NT2/D1 (cell line): ENCODE data around the gene CLCN6.
A peak's percentile ranks its signal among the peaks of the same experiment; 100 is the strongest.

Source experiments
- DNase-seq: peaks from one replicate; pipeline ENCODE4 v3.0.0-alpha.2; 2011; ENCODE audit warnings: low read depth, low spot score
- H3K27me3 ChIP-seq: 2 replicates; pipeline ENCODE4 v1.6.0; 2011; ENCODE audit warnings: mild to moderate bottlenecking; ENCODE audit not compliant: insufficient read length, insufficient read depth
- H3K36me3 ChIP-seq: 2 replicates; pipeline ENCODE4 v1.6.1; 2011; ENCODE audit warnings: mild to moderate bottlenecking, low read length, mixed read lengths; ENCODE audit not compliant: insufficient read depth, insufficient read length
- H3K4me1 ChIP-seq: 2 replicates; pipeline ENCODE4 v1.5.1; 2011; ENCODE audit not compliant: insufficient read depth, insufficient read length
- H3K4me3 ChIP-seq: 2 replicates; pipeline ENCODE4 v1.5.1; 2011; ENCODE audit warnings: low read depth; ENCODE audit not compliant: insufficient read length
- H3K9ac ChIP-seq: 2 replicates; pipeline ENCODE4 v1.6.0; 2011; ENCODE audit warnings: low read depth; ENCODE audit not compliant: insufficient read length
- H3K9me3 ChIP-seq: 2 replicates; pipeline ENCODE4 v1.5.1; 2011; ENCODE audit warnings: mild to moderate bottlenecking, low read length; ENCODE audit not compliant: insufficient read depth
- SUZ12 ChIP-seq: IDR thresholded peaks from 2 replicates; pipeline ENCODE4 v1.6.1; 2011; ENCODE audit not compliant: insufficient read length, insufficient read depth; ENCODE audit errors: extremely low read depth
- YY1 ChIP-seq: IDR thresholded peaks from 2 replicates; pipeline ENCODE4 v1.6.1; 2011; ENCODE audit not compliant: insufficient read length, insufficient read depth
- ZNF274 ChIP-seq: IDR thresholded peaks from 2 replicates; pipeline ENCODE4 v1.6.1; 2011; ENCODE audit warnings: mild to moderate bottlenecking, low read depth, low read length

Gene CLCN6

DNA sequence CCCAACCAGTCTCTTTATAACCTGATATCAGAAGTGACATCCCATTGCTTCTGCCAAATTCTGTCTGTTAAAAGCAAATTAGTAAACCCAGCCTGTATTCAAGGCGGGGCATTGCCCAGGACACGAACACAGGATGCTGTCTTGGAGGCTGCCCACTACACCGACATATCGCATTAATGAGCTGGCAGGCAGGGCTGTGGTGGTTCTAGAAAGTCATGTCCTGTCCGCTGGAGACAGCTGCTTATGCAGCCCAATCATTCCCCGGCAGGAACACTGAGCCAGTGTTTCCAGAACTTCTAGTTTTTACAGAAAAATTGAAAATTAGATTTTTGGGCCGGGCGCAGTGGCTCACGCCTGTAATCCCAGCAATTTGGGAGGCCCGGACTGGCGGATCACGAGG, 24.7 kb upstream of the CLCN6 start:
- TF ChIP-seq SUZ12 (no peak), YY1 (no peak), ZNF274 (no peak)
- Histone ChIP-seq H3K27me3 (no peaks in the 10 kb centered on the region), H3K4me1 (peaks cover 10% of the 10 kb centered on the region), H3K9ac (no peak overlapping the region), H3K4me3 (no peak overlapping the region), H3K36me3 (no peaks in the 10 kb centered on the region), H3K9me3 (no peaks in the 10 kb centered on the region)
- no peak for DNase-seq

DNA sequence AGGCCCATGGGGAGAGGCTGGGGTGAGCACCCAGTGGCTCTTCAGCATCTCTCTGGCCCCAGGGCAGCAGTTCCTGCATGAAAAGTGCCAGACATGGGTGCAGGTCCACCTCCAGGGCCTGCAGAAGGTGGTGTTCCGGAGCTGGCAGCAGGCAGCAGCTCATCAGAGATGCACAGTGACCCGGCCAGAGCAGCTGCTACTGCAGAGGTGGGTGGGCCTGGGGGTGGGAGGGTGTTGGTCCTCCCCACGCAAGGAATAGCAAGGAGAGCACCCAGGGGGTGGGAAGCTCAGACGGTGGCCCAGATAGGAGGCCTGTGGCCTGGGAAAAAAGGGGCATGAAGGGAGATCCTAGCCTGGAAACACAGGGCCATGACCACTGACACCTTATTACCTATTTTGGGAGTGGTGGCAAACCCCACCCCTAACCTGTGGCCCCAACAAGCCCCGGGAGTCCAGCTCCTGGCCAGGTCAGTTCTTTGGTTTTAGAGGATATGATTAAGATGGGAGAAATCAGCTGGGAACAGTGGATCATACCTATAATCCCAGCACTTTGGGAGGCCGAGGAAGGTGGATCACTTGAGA, 23.8 kb upstream of the CLCN6 start:
- Histone ChIP-seq H3K27me3 (no peaks in the 10 kb centered on the region), H3K36me3 (no peaks in the 10 kb centered on the region), H3K9me3 (no peaks in the 10 kb centered on the region), H3K4me1 (peaks cover 10% of the 10 kb centered on the region), H3K9ac (no peak overlapping the region), H3K4me3 (no peak overlapping the region)
- TF ChIP-seq YY1, result no peak
- TF ChIP-seq ZNF274, result no peak
- no peak for TF ChIP-seq SUZ12
- DNase-seq, result no peak

DNA sequence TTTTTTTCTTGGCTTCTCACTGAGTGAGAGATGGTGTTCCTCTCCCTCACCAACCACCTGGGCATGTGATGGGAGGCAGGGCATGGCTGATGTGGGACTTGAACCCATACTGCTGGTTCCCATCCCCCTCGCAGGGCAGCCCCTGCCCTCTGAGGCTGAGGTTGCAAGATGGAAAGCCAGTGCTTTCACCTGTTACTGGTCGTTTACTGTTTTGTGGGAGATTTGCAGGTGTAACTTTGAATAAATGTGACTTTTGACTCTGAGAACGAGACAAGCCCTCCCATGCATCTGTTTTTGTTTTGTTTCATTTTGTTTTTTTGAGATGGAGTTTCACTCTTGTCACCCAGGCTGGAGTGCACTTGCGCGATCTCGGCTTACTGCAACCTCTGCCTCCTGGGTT, 22.4 kb upstream of the CLCN6 start:
- Histone ChIP-seq H3K4me3 (no peak overlapping the region), H3K27me3 (no peaks in the 10 kb centered on the region), H3K4me1 (peaks cover 17% of the 10 kb centered on the region), H3K9me3 (no peaks in the 10 kb centered on the region), H3K9ac (no peak overlapping the region), H3K36me3 (no peaks in the 10 kb centered on the region)
- DNase-seq, result no peak
- TF ChIP-seq SUZ12 (no peak), YY1 (no peak), ZNF274 (no peak)

DNA sequence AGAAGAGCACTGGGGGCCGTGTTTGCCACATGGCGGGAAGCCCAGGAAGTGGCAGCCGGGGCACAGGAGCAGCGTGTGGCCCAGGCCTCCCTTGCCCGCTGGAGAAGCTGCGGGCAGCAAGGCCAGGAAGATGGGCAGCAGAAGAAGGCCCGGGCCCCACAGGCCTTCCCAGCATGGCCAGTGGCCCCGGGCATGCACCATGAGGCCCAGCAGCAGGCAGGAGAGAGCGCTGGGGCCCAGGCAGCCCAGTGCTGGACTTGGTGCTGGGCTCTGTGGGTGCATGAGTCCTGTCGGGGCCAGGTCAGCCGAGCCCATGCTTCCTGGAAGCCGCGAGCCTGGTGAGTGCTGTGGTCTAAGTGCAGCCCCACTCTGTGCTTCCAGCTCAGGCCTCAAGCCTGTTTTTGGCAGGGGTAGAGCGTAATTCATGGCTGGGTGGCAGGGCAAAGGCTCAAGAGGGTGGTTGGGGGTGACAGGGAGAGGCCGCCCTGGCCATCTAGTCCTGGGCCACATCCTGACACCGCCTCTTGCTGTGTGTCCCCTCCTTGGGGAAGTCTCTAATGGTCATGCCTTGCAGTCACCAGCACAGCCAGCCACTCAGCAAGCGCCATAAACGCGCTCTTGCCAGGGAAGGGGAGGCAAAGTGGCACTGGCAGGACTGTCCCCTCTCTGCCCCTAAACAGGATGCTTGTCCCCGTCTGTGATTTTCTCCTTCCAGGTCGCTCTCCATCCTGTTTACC, 21.6 kb upstream of the CLCN6 start:
- Histone ChIP-seq H3K9me3 (no peaks in the 10 kb centered on the region), H3K27me3 (no peaks in the 10 kb centered on the region), H3K4me1 (peaks cover 17% of the 10 kb centered on the region), H3K36me3 (no peaks in the 10 kb centered on the region), H3K9ac (peak overlapping the region; percentile 54), H3K4me3 (no peak overlapping the region)
- no peak for TF ChIP-seq SUZ12
- no peak for TF ChIP-seq YY1
- no peak for TF ChIP-seq ZNF274
- no peak for DNase-seq

DNA sequence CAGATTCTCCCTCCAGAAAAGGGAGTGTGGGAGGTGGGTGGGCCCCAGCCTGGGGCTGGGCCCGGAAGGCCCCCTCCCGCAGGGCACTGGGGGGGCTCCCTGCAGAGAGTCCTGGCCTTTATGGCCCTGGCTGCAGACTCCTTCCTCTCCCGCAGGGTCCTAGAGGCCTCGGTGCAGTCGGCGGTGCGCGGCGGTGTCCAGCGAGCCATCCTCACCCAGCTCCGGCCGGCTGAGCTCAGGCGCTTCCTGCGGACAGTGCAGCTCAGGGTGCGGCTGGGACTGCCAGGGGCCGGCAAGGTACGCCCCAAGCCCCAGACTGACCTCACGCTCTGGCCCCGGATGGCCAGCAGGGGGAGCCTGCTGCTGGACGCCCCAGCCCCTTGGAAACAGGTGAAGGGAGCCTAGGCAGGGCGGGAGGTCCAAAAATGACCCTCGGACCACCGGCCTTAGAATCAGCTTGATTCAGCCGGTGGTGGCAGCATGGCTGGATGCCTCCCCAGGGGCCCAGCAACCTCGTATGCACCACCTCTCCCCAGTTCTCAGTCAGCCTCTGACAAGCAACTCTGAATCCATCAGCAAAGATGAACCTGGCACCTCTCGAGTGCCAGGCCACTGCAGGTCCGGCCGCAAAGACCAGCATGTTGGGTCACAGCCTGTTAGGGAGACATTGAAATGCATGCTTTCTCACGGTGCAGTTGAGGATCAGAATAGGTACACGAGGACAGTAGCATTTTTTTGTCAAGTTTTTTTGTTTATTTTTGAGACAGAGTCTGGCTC, 20.8 kb upstream of the CLCN6 start:
- Histone ChIP-seq H3K27me3 (no peaks in the 10 kb centered on the region), H3K9me3 (no peaks in the 10 kb centered on the region), H3K4me3 (no peak overlapping the region), H3K9ac (peak overlapping the region; percentile 54), H3K4me1 (peaks cover 17% of the 10 kb centered on the region), H3K36me3 (peaks cover 2% of the 10 kb centered on the region)
- DNase-seq, result no peak
- TF ChIP-seq SUZ12, result no peak
- TF ChIP-seq YY1, result no peak
- no peak for TF ChIP-seq ZNF274

DNA sequence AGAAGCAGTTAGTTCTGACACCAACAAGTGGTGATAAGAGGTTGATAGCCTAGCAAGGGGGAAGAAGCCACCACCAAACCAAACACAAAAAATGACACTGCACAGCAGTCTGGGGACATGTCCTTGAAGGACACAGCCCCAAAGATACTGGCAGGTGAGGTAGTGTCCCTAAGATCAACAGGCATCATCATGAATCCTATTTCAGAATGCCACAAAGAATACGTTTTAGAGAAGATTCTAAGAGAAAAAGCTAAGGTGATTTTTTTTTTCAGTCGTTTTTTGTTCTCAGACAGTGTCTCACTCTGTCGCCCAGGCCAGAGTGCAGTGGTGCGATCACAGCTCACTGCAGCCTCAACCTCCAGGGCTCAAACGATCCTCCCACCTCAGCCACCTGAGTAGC, 19.8 kb upstream of the CLCN6 start:
- no peaks in the 10 kb centered on the region for H3K9me3 ChIP-seq
- no peak overlapping the region for H3K4me3 ChIP-seq
- TF ChIP-seq YY1, result no peak
- TF ChIP-seq SUZ12, result no peak
- no peak for TF ChIP-seq ZNF274
- no peak for DNase-seq
- H3K27me3 ChIP-seq, result no peaks in the 10 kb centered on the region
- peaks cover 17% of the 10 kb centered on the region for H3K4me1 ChIP-seq
- H3K36me3 ChIP-seq, result peaks cover 7% of the 10 kb centered on the region
- H3K9ac ChIP-seq, result no peak overlapping the region

DNA sequence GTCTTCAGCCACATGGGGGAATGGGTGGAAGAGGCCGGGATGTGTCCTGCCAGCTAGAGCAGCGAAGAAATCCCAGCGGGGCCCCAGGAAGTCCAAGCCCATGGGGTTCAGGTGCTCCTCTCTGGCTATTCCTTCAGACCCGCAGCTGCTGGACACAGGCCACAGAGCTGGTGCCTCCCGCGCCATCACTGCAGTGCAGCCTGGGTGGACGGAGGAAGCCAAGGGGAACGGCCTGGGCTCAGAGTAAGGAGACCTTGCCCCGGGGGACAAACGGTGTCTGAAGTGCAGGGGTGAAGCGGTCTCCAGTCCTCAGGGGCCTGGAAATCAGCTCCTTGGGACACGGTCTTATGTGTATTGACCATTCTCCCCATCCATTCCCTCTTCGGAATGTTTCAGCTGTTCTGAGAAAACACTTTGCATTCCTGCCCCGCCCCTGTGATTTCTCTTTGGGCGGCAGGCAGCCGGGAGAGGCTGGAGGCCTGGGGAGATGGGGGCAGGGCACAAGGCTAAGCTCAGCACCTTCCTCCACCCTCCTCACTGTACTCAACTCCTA, 18.7 kb upstream of the CLCN6 start:
- no peaks in the 10 kb centered on the region for H3K27me3 ChIP-seq
- H3K36me3 ChIP-seq, result peaks cover 10% of the 10 kb centered on the region
- H3K4me1 ChIP-seq, result peaks cover 17% of the 10 kb centered on the region
- H3K9me3 ChIP-seq, result no peaks in the 10 kb centered on the region
- no peak overlapping the region for H3K4me3 ChIP-seq
- DNase-seq, result no peak
- peak overlapping the region; percentile 67 for H3K9ac ChIP-seq
- TF ChIP-seq YY1 (no peak), ZNF274 (no peak), SUZ12 (no peak)
